OCI-M1 (cell line): Measurements from ENCODE around the gene ATG13.
"Not testable (repeated sequence)": the region's sequence is repeated elsewhere in the genome, so short reads cannot be mapped to it uniquely, and the experiment has no call there.

Experiments used
- DNase-seq: peaks from one replicate; lab custom pipeline; 2025; lab: John Stamatoyannopoulos, UW

ATG13 gene

GRCh38 chr11:46643986-46644385 is 26.6 kb downstream of the ATG13 start:
- no peak for DNase-seq

- DNase-seq, result no peak
These were observed 31.9 kb downstream of the ATG13 start for GRCh38 chr11:46649180-46649738.

GRCh38 chr11:46655631-46656030 is 38.3 kb downstream of the ATG13 start:
- DNase-seq, result no peak

GRCh38 chr11:46657186-46657585 is 39.8 kb downstream of the ATG13 start:
- no peak for DNase-seq

- DNase-seq, result no peak
These were observed 40.9 kb downstream of the ATG13 start for GRCh38 chr11:46658259-46658658.

- DNase-seq, result peak; percentile 53
These were observed 42.6 kb downstream of the ATG13 start for GRCh38 chr11:46659908-46660307.

GRCh38 chr11:46661836-46662235 is 44.5 kb downstream of the ATG13 start:
- DNase-seq, result no peak

- DNase-seq, result no peak
These were observed 45.0 kb downstream of the ATG13 start for GRCh38 chr11:46662366-46662765.

GRCh38 chr11:46663277-46663940 is 46.1 kb downstream of the ATG13 start:
- peak; percentile 39 for DNase-seq

GRCh38 chr11:46664612-46665011 is 47.3 kb downstream of the ATG13 start:
- DNase-seq, result peak; percentile 85

GRCh38 chr11:46665356-46665755 is 48.0 kb downstream of the ATG13 start:
- DNase-seq, result no peak

- no peak for DNase-seq
These were observed 49.2 kb downstream of the ATG13 start for GRCh38 chr11:46666516-46666915.

- no peak for DNase-seq
These were observed 49.7 kb downstream of the ATG13 start for GRCh38 chr11:46667043-46667481.

- no peak for DNase-seq
These were observed 51.2 kb downstream of the ATG13 start for GRCh38 chr11:46668480-46669085.

- peak; percentile 77 for DNase-seq
These were observed 52.4 kb downstream of the ATG13 start for GRCh38 chr11:46669711-46670139.

- not testable (repeated sequence) for DNase-seq
These were observed 53.2 kb downstream of the ATG13 start for GRCh38 chr11:46670521-46670920.

- DNase-seq, result no peak
These were observed 54.6 kb downstream of the ATG13 start for GRCh38 chr11:46671958-46672315.

GRCh38 chr11:46672381-46672839 is 55.1 kb downstream of the ATG13 start:
- no peak for DNase-seq

- no peak for DNase-seq
These were observed 56.5 kb downstream of the ATG13 start for GRCh38 chr11:46673713-46674462.

GRCh38 chr11:46674463-46675287 is 57.3 kb downstream of the ATG13 start:
- peak; percentile 29 for DNase-seq

- DNase-seq, result no peak
These were observed 58.0 kb downstream of the ATG13 start for GRCh38 chr11:46675288-46675851.
